Hepatocyte (in vitro differentiated cells): Measurements from ENCODE around the gene ARMH3.

ENCODE experiments used
- CTCF ChIP-seq: fragments of 200-600 bp; sonication (generic); IDR thresholded peaks from 2 replicates; pipeline ENCODE4 v1.5.1; 2016; ENCODE audit warnings: antibody characterized with exemption, mild to moderate bottlenecking; ENCODE audit not compliant: poor library complexity
- EZH2 ChIP-seq: fragments of 200-600 bp; sonication (generic); IDR thresholded peaks from 2 replicates; pipeline ENCODE4 v1.6.1; 2016; ENCODE audit warnings: antibody characterized with exemption, mild to moderate bottlenecking, borderline replicate concordance
- EZH2phosphoT487 ChIP-seq: fragments of 200-600 bp; sonication (generic); IDR thresholded peaks from one replicate; pipeline ENCODE4 v1.6.1; 2018; ENCODE audit warnings: antibody characterized with exemption, mild to moderate bottlenecking, low read depth, moderate library complexity; ENCODE audit not compliant: unreplicated experiment, severe bottlenecking

- TF ChIP-seq EZH2 = no peak
- TF ChIP-seq CTCF = no peak
- TF ChIP-seq EZH2phosphoT487 = no peak
Measured at GRCh38 chr10:101812606-101813005, 243.4 kb downstream of the ARMH3 start.
